ENCODE measurements around the gene TMPRSS2. TPM values are rescaled to one million over a fixed set of nuclear protein-coding genes. Genes with fewer than 3 reads are reported as not detected.
A peak's percentile ranks its signal among the peaks of the same experiment; 100 is the strongest.

The TMPRSS2 gene
- total and polyA plus RNA-seq, 5 donors, result 0.05 TPM; not detected in 4

DNA sequence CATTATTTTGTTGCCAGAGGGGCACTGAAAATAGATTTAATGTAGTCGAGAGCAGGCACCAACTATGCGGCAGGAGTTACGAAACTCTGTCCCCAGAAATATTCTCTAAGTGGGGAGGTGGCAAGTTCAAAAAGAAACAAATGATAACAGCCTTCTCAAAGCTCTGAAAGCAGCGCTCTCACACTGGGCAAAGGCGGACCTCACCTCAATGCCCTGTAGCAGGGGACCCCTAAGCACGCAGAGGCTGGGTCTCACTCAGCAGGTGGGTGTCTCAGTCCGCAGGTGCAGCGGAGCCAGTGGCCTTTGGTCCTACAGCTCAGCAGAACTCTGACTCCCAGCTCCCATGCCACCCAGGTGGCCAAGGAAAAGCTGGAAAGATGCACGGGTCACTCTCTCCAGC lies 21.8 kb upstream of the TMPRSS2 start:
- no peaks in the 10 kb centered on the region for H3K9me3 ChIP-seq (ENCODE audit: control insufficient read depth, low read length)
- intact Hi-C loops (cut with DNase I), result no loop called here
- ATAC-seq, result peak in 1 of 2 donors; percentile 28
- 63% methylated on average over 9 of the region's 9 CpGs for WGBS
- no peak overlapping the region for H3K4me3 ChIP-seq (ENCODE audit: low read length)
- DNase-seq, result no peak
- H3K27ac ChIP-seq (ENCODE audit: low read length), result no peak overlapping the region
- no peaks in the 10 kb centered on the region for H3K4me1 ChIP-seq (ENCODE audit: control insufficient read depth, insufficient read depth, low read length)
- H3K27me3 ChIP-seq (ENCODE audit: control insufficient read depth, insufficient read depth), result peaks cover 4% of the 10 kb centered on the region

DNA sequence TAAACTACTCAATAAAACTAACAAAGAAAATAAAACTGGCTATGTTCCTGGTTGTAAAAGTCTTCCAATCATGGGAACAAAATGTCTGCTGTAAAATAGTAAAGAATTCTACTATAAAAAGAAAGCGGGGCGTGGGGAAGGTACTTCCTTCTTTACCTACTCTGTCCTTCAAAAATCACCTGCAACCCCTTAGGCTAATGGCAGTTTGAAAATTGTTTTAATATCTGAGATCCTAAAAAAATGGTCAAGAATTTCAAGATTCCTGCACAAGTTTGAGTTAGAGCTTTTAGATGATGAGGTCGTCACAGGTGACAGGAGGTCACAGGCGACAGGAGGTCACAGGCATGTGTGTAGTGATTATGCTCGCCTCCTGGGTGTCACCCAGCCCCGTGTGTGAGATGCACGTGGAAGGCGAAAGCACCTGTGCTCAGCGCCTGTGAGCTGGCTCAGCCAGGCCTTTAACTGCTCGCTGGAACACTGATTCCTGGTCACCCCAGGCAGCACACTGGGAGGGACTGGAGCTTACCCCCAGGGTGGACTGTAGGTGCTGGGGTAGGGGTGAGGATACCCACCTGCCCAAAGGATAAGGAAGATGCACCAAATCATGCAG lies 18.6 kb upstream of the TMPRSS2 start:
- H3K4me3 ChIP-seq (ENCODE audit: low read length), result no peak overlapping the region
- no peaks in the 10 kb centered on the region for H3K4me1 ChIP-seq (ENCODE audit: control insufficient read depth, insufficient read depth, low read length)
- ATAC-seq, result peak in 1 of 2 donors; percentile 33
- H3K27ac ChIP-seq (ENCODE audit: low read length), result no peak overlapping the region
- H3K27me3 ChIP-seq (ENCODE audit: control insufficient read depth, insufficient read depth), result peaks cover 4% of the 10 kb centered on the region
- DNase-seq, result no peak
- 76% methylated on average over 10 of the region's 10 CpGs for WGBS
- H3K9me3 ChIP-seq (ENCODE audit: control insufficient read depth, low read length), result no peaks in the 10 kb centered on the region
- intact Hi-C loops (cut with DNase I), result no loop called here

DNA sequence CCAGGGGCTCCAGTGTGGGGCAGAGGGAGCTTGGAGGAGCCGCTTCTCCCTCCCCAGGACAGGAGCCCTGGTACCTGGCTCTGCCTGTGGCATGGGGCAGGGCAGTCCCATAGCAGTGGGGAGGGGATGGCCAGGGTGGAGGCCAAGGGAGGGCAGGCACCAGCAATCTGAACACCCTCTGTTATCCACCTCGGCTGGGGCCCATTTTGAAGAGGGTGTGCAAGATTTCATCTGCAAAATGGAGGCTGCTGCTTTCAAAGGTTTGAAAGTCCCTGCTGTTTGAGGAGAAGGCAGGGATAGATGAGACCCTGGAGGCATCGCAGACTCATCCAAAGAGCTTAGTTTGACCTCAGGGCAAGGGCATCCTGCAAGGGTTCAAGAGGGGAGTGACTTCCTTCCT lies 15.2 kb upstream of the TMPRSS2 start:
- no peaks in the 10 kb centered on the region for H3K9me3 ChIP-seq (ENCODE audit: control insufficient read depth, low read length)
- no peak overlapping the region for H3K27ac ChIP-seq (ENCODE audit: low read length)
- ATAC-seq (no peak), DNase-seq (no peak)
- H3K27me3 ChIP-seq (ENCODE audit: control insufficient read depth, insufficient read depth), result peaks cover 4% of the 10 kb centered on the region
- no peaks in the 10 kb centered on the region for H3K4me1 ChIP-seq (ENCODE audit: control insufficient read depth, insufficient read depth, low read length)
- 85% methylated on average over 3 of the region's 3 CpGs for WGBS
- intact Hi-C loops (cut with DNase I), result no loop called here
- no peak overlapping the region for H3K4me3 ChIP-seq (ENCODE audit: low read length)

DNA sequence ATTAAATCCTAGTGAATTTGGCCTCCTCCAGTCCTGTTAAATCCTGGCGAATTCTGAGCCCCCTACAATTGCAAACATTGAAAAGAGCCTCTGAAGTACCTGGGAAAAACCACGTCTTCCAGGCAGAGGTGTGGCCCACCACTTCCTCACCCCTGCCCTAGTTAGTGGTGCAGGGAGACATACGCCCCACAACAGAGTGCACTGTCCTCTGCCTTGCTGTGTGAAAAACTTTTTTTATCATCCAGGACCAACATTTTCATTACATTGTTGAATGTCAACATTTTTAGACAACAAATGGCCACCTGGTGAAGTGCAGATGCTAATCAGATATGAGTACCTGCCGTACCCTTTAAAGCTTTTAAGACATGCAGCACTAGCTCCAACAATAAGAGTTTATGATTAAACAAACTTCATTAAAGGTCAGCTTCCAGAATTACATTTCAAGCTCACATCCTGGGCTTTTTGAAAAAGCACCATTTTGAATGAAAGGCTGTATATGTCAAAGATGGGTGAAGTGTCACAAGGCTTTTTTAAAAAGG lies 13.6 kb upstream of the TMPRSS2 start:
- H3K27me3 ChIP-seq (ENCODE audit: control insufficient read depth, insufficient read depth), result peaks cover 4% of the 10 kb centered on the region
- no peak for DNase-seq

DNA sequence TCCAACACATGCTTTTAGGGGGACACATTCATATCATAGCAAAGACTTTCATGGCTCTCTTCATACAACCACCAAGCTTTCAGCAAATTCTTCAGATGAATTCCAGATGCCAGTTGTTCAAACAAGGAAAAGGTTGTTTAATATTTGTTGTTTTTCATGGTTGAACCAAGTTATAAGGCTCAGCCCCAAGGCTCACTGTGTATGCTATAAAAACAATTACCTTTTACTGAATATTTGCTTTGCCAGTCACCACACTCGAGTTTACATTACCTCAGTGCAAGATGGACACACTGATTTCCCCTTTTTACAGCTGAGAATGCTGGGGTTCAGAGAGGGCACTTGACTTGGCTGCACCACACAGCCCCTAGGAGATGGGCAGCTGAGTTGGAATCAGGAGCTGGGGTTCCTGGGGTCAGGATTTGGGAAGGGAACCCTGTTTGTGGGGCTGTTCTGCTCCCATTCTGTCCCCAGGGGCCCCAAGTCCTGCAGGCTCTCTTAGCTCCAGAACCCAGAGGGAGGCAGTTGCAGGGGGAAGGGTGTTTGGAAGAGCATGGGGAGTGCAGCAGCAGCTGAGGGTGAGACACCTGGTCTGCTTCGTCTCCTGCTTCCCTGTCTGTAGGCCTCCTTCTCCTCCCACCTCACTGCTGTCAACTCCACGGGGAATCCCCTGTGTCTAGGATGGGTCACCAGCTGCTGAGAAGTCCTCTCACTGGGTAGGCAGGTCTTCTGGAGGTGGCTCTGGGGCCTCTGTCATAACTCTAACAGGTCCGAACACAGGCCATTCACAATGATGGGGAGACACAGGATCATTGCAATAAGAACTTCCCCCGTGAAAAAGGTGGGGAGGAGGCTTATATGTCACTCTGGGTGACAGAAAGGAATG lies 12.8 kb upstream of the TMPRSS2 start:
- intact Hi-C loops (cut with DNase I), result no loop called here
- ATAC-seq (no peak), DNase-seq (no peak)
- Histone ChIP-seq H3K27me3 (ENCODE audit: control insufficient read depth, insufficient read depth) (no peaks in the 10 kb centered on the region), H3K4me1 (ENCODE audit: control insufficient read depth, insufficient read depth, low read length) (no peaks in the 10 kb centered on the region), H3K27ac (ENCODE audit: low read length) (no peak overlapping the region), H3K4me3 (ENCODE audit: low read length) (no peak overlapping the region), H3K9me3 (ENCODE audit: control insufficient read depth, low read length) (no peaks in the 10 kb centered on the region)
- 55% methylated on average over 5 of the region's 5 CpGs for WGBS

More for the DNA sequence above, 13.6 kb upstream of the TMPRSS2 start:
- ATAC-seq, result no peak
- no peak overlapping the region for H3K27ac ChIP-seq (ENCODE audit: low read length)
- H3K4me3 ChIP-seq (ENCODE audit: low read length), result no peak overlapping the region
- 58% methylated on average over 4 of the region's 4 CpGs for WGBS
- no peaks in the 10 kb centered on the region for H3K4me1 ChIP-seq (ENCODE audit: control insufficient read depth, insufficient read depth, low read length)
- H3K9me3 ChIP-seq (ENCODE audit: control insufficient read depth, low read length), result no peaks in the 10 kb centered on the region
- intact Hi-C loops (cut with DNase I), result no loop called here

DNA sequence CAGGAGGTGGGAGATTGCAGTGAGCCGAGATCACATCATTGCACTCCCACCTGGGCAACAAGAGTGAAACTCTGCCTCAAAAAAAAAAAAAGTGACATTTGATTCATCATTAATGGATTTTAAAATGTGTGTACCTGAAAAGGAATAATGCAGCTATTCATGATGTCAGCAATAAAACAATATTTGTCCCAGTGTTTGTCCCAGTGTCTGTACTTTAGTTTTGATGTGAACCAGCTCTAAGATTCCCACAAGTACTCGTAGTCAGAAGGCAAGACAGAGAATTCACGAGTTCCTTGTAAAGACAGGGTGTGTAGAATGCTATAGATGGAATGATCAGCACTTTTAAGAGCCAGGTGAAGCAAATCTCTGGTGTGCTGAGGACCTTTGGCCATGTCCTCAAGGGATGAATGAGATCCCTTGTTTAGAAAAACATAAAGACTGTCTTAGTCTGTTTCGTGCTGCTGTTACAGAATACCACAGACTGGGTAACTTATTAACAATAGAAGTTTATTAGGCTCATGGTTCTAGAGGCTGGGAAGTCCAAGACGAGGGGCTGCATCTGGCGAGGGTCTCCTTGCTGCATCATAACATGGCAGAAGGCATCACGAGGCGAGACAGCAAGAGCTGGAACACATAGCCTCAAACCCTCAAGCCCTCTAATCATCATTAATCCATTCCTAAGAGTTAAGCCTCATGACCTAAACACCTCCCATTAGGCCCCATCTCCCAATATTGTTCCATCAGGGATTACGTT lies 12.0 kb upstream of the TMPRSS2 start:
- Histone ChIP-seq H3K27ac (ENCODE audit: low read length) (no peak overlapping the region), H3K9me3 (ENCODE audit: control insufficient read depth, low read length) (no peaks in the 10 kb centered on the region), H3K27me3 (ENCODE audit: control insufficient read depth, insufficient read depth) (no peaks in the 10 kb centered on the region), H3K4me1 (ENCODE audit: control insufficient read depth, insufficient read depth, low read length) (no peaks in the 10 kb centered on the region), H3K4me3 (ENCODE audit: low read length) (no peak overlapping the region)
- intact Hi-C loops (cut with DNase I), result no loop called here
- no peak for DNase-seq
- 76% methylated on average over 9 of the region's 9 CpGs for WGBS
- ATAC-seq, result no peak

DNA sequence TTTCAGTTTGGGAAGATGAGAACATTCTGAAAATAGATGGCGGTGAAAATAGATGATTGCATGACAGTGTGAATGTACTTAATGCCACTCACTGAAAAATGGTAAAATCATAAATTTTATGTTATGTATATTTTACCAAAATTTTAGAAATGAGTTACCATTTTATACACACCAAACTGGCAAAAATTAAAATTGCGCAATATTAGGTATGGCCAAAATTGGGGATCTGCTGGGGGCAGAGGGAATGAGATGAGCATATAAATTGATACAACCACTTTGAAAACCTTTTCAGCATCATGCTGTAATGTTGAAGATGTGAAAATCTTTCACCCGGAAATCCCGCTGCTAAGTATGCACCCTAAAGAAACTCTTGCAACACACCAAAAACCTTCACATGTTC lies 10.8 kb upstream of the TMPRSS2 start:
- no peaks in the 10 kb centered on the region for H3K4me1 ChIP-seq (ENCODE audit: control insufficient read depth, insufficient read depth, low read length)
- no peak overlapping the region for H3K4me3 ChIP-seq (ENCODE audit: low read length)
- H3K9me3 ChIP-seq (ENCODE audit: control insufficient read depth, low read length), result no peaks in the 10 kb centered on the region
- intact Hi-C loops (cut with DNase I), result no loop called here
- DNase-seq (no peak), ATAC-seq (no peak)
- WGBS, result 97% methylated on average over 4 of the region's 4 CpGs
- no peaks in the 10 kb centered on the region for H3K27me3 ChIP-seq (ENCODE audit: control insufficient read depth, insufficient read depth)
- H3K27ac ChIP-seq (ENCODE audit: low read length), result no peak overlapping the region

DNA sequence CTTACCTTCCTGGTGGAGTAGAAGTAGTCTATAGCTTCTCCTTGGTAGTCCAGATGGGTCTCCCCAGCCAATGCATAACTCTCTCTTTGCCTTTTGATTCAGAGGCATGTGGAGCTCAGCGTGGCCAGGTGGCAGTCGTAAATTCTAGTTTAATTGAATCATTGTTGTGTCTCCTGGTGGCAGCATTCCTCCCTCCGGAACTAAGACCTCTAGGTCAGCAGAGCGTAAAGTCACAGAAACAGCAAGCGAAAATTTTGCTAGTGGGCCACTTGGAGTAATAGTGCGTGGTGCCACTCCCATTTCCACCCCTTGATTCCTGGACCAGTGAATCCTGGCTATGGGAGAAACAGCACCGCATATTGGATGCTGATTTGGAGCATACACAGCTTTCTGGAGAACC lies 3.9 kb upstream of the TMPRSS2 start:
- intact Hi-C loops (cut with DNase I), result no loop called here
- Histone ChIP-seq H3K4me1 (ENCODE audit: control insufficient read depth, insufficient read depth, low read length) (no peaks in the 10 kb centered on the region), H3K27ac (ENCODE audit: low read length) (no peak overlapping the region), H3K4me3 (ENCODE audit: low read length) (no peak overlapping the region), H3K9me3 (ENCODE audit: control insufficient read depth, low read length) (no peaks in the 10 kb centered on the region), H3K27me3 (ENCODE audit: control insufficient read depth, insufficient read depth) (no peaks in the 10 kb centered on the region)
- no peak for DNase-seq
- WGBS, result 62% methylated on average over 7 of the region's 7 CpGs
- ATAC-seq, result no peak

DNA sequence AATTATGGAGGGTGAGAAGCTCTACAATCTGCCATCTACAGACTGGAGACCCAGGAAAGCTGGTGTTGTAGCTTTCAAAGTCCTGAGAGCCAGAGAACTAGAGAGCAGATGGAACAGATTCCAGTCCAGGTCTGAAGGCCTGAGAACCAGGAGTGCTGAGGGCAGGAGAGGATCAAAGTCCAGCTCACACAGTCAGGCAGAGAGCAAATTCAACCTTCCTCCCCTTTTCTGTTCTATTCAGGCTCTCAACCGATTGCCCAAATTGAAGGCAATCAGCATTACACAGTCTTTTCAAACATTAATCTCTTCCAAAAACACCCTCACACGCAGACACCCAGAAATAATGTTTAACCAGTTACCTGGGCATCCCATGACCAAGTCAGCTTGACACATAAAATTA lies 2.5 kb upstream of the TMPRSS2 start:
- Histone ChIP-seq H3K4me3 (ENCODE audit: low read length) (no peak overlapping the region), H3K27ac (ENCODE audit: low read length) (no peak overlapping the region), H3K4me1 (ENCODE audit: control insufficient read depth, insufficient read depth, low read length) (no peaks in the 10 kb centered on the region), H3K27me3 (ENCODE audit: control insufficient read depth, insufficient read depth) (no peaks in the 10 kb centered on the region), H3K9me3 (ENCODE audit: control insufficient read depth, low read length) (no peaks in the 10 kb centered on the region)
- 54% methylated on average over 2 of the region's 2 CpGs for WGBS
- ATAC-seq (no peak), DNase-seq (no peak)
- intact Hi-C loops (cut with DNase I), result no loop called here

DNA sequence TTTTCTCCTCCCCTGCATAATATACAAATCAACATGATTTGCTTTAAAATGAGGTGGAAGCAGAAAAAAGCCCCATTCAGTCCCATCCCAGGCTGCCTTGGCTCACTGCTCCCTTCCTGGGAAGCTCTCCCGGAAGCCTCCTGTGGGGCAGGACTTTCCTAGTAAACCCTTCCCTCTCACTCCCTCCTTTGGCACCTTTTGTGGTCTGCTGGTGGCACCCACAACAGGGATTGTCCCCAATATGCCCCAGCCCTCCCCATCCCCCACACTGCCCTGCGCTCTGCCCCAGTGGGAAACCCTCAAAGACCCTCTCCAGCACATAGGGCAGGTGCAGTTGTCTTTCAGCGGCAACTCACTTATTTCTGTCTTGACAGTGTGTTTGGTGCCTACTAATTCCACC lies 1.8 kb upstream of the TMPRSS2 start:
- Histone ChIP-seq H3K9me3 (ENCODE audit: control insufficient read depth, low read length) (no peaks in the 10 kb centered on the region), H3K27me3 (ENCODE audit: control insufficient read depth, insufficient read depth) (no peaks in the 10 kb centered on the region), H3K27ac (ENCODE audit: low read length) (no peak overlapping the region), H3K4me1 (ENCODE audit: control insufficient read depth, insufficient read depth, low read length) (no peaks in the 10 kb centered on the region), H3K4me3 (ENCODE audit: low read length) (no peak overlapping the region)
- DNase-seq, result no peak
- WGBS, result 58% methylated on average over 3 of the region's 3 CpGs
- intact Hi-C loops (cut with DNase I), result no loop called here
- no peak for ATAC-seq

DNA sequence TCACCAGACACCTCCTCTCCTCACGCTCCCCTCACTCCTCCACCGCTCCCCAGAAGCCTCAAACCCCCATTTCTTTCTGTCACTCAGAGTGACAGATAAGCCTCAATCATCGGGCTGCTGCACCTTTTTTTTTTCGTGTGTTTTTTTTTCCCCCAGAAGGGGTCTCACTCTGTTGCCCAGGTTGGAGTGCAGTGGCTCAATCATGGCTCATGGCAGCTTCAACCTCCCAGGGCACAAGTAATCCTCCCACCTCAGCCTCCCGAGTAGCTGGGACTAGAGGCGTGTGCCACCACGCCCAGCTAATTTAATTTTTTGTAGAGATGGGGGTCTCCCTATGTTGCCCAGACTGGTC lies 1.2 kb upstream of the TMPRSS2 start:
- no peaks in the 10 kb centered on the region for H3K9me3 ChIP-seq (ENCODE audit: control insufficient read depth, low read length)
- H3K4me3 ChIP-seq (ENCODE audit: low read length), result no peak overlapping the region
- 49% methylated on average over 7 of the region's 7 CpGs for WGBS
- no peaks in the 10 kb centered on the region for H3K27me3 ChIP-seq (ENCODE audit: control insufficient read depth, insufficient read depth)
- intact Hi-C loops (cut with DNase I), result no loop called here
- ATAC-seq, result no peak
- H3K4me1 ChIP-seq (ENCODE audit: control insufficient read depth, insufficient read depth, low read length), result no peaks in the 10 kb centered on the region
- H3K27ac ChIP-seq (ENCODE audit: low read length), result no peak overlapping the region
- DNase-seq, result no peak

All from right cardiac atrium (tissue), 5 donors.